H9 (cell line): ENCODE data around the gene CAMTA1. TPM values are rescaled to one million over a fixed set of nuclear protein-coding genes. Genes with fewer than 3 reads are reported as not detected.

Source experiments
- DNase-seq: peaks from one replicate; pipeline ENCODE4 v3.0.0-alpha.2; 2017
- H2AFZ ChIP-seq: one replicate; pipeline ENCODE4 v1.6.1; 2013; ENCODE audit warnings: mild to moderate bottlenecking, low read length, control low read depth, moderate library complexity
- H2AK5ac ChIP-seq: 2 replicates; pipeline ENCODE4 v1.6.1; 2013; ENCODE audit warnings: low read length, control low read depth, mixed read lengths; ENCODE audit not compliant: insufficient read length
- H2BK120ac ChIP-seq: one replicate; pipeline ENCODE4 v1.6.1; 2013; ENCODE audit warnings: low read depth, mild to moderate bottlenecking, low read length, control low read depth, inconsistent platforms; ENCODE audit not compliant: poor library complexity, severe bottlenecking
- H2BK12ac ChIP-seq: 2 replicates; pipeline ENCODE4 v1.6.1; 2013; ENCODE audit warnings: low read length, control low read depth, mixed read lengths, low read depth; ENCODE audit not compliant: insufficient read length
- H2BK15ac ChIP-seq: 2 replicates; pipeline ENCODE4 v1.6.1; 2013; ENCODE audit warnings: low read depth, low read length, control low read depth
- H2BK20ac ChIP-seq: one replicate; pipeline ENCODE4 v1.6.1; 2013; ENCODE audit warnings: low read depth, mild to moderate bottlenecking, low read length, control low read depth, inconsistent platforms; ENCODE audit not compliant: poor library complexity, severe bottlenecking
- H2BK5ac ChIP-seq: 2 replicates; pipeline ENCODE4 v1.6.1; 2013; ENCODE audit warnings: low read length, control low read depth, mixed read lengths; ENCODE audit not compliant: insufficient read length
- H3K14ac ChIP-seq: 2 replicates; pipeline ENCODE4 v1.6.1; 2013; ENCODE audit warnings: low read length, control low read depth; ENCODE audit not compliant: insufficient read depth
- H3K18ac ChIP-seq: 2 replicates; pipeline ENCODE4 v1.6.1; 2013; ENCODE audit warnings: low read depth, mild to moderate bottlenecking, mixed read lengths, low read length, control low read depth; ENCODE audit not compliant: insufficient read length
- H3K23ac ChIP-seq: 2 replicates; pipeline ENCODE4 v1.6.1; 2013; ENCODE audit warnings: low read length, control low read depth, mixed read lengths, low read depth; ENCODE audit not compliant: insufficient read length
- H3K23me2 ChIP-seq: 2 replicates; pipeline ENCODE4 v1.6.1; 2013; ENCODE audit warnings: low read depth, mild to moderate bottlenecking, mixed read lengths, low read length, control low read depth; ENCODE audit not compliant: insufficient read length, poor library complexity, severe bottlenecking
- H3K27ac ChIP-seq: 2 replicates; pipeline ENCODE4 v1.5.1; 2013; ENCODE audit warnings: low read length, control low read depth, mixed read lengths, low read depth; ENCODE audit not compliant: insufficient read length
- H3K27me3 ChIP-seq: 2 replicates; pipeline ENCODE4 v1.6.1; 2013; ENCODE audit warnings: low read length, control low read depth, inconsistent platforms; ENCODE audit not compliant: insufficient read depth
- H3K4ac ChIP-seq: 2 replicates; pipeline ENCODE4 v1.6.1; 2013; ENCODE audit warnings: low read depth, mild to moderate bottlenecking, control low read depth, inconsistent platforms, low read length, moderate library complexity
- H3K4me1 ChIP-seq: 2 replicates; pipeline ENCODE4 v1.6.1; 2013; ENCODE audit warnings: low read length, control low read depth, inconsistent platforms; ENCODE audit not compliant: insufficient read depth
- H3K4me2 ChIP-seq: 2 replicates; pipeline ENCODE4 v1.6.1; 2013; ENCODE audit warnings: low read length, control low read depth, mixed read lengths; ENCODE audit not compliant: insufficient read length, insufficient read depth
- H3K56ac ChIP-seq: 2 replicates; pipeline ENCODE4 v1.6.1; 2013; ENCODE audit warnings: low read depth, mild to moderate bottlenecking, mixed read lengths, low read length, control low read depth; ENCODE audit not compliant: insufficient read length
- H3K79me1 ChIP-seq: 2 replicates; pipeline ENCODE4 v1.6.1; 2013; ENCODE audit warnings: low read depth, mild to moderate bottlenecking, moderate library complexity, low read length, control low read depth, inconsistent platforms; ENCODE audit not compliant: insufficient read depth, poor library complexity, severe bottlenecking
- H3K79me2 ChIP-seq: 2 replicates; pipeline ENCODE4 v1.6.1; 2013; ENCODE audit warnings: low read length, control low read depth, inconsistent platforms; ENCODE audit not compliant: insufficient read depth
- H3K9ac ChIP-seq: 2 replicates; pipeline ENCODE4 v1.6.1; 2013; ENCODE audit warnings: low read length, control low read depth, mixed read lengths; ENCODE audit not compliant: insufficient read length; ENCODE audit errors: extremely low read depth
- H3K9me3 ChIP-seq: one replicate; pipeline ENCODE4 v1.6.1; 2013; ENCODE audit warnings: low read depth, low read length, inconsistent platforms; ENCODE audit not compliant: control insufficient read depth
- H3T11ph ChIP-seq: one replicate; pipeline ENCODE4 v1.6.1; 2013; ENCODE audit warnings: mild to moderate bottlenecking, low read length, control low read depth, inconsistent platforms
- H4K20me1 ChIP-seq: one replicate; pipeline ENCODE4 v1.6.1; 2013; ENCODE audit not compliant: control insufficient read depth, insufficient read length, insufficient read depth
- H4K5ac ChIP-seq: 2 replicates; pipeline ENCODE4 v1.6.1; 2013; ENCODE audit warnings: low read depth, mild to moderate bottlenecking, mixed read lengths, low read length, control low read depth; ENCODE audit not compliant: insufficient read length
- H4K8ac ChIP-seq: replicated peaks from 2 replicates; pipeline ENCODE4 v1.6.1; 2013; ENCODE audit warnings: low read length, control low read depth, mixed read lengths, low read depth; ENCODE audit not compliant: insufficient read length
- H4K91ac ChIP-seq: 2 replicates; pipeline ENCODE4 v1.6.1; 2013; ENCODE audit warnings: low read depth, mild to moderate bottlenecking, moderate library complexity, mixed read lengths, low read length, control low read depth; ENCODE audit not compliant: insufficient read length
- H3K27ac Mint-ChIP-seq, 3 experiments: 2 replicates in 2 of 3; 3 replicates in 1 of 3; pipeline ENCODE4 v1.8.0; 2020 to 2021; ENCODE audit warnings: mixed read lengths in 3 of 3, mild to moderate bottlenecking in 1 of 3, moderate library complexity in 1 of 3
- H3K27me3 Mint-ChIP-seq: 2 replicates; pipeline ENCODE4 v1.8.0; 2021; ENCODE audit warnings: low read depth, mild to moderate bottlenecking, moderate library complexity, mixed read lengths
- H3K36me3 Mint-ChIP-seq, 3 experiments: 2 replicates in 2 of 3; 3 replicates in 1 of 3; pipeline ENCODE4 v1.8.0; 2020 to 2021; ENCODE audit warnings: low read depth in 3 of 3, mixed read lengths in 3 of 3; ENCODE audit not compliant: insufficient read depth in 1 of 3
- H3K4me1 Mint-ChIP-seq, 2 experiments: 2 replicates each; pipeline ENCODE4 v1.8.0; 2020; ENCODE audit warnings: mixed read lengths in 2 of 2
- H3K4me3 Mint-ChIP-seq, 2 experiments: 2 replicates in 1 of 2; 3 replicates in 1 of 2; pipeline ENCODE4 v1.8.0; 2020 to 2021; ENCODE audit warnings: mild to moderate bottlenecking in 2 of 2, mixed read lengths in 2 of 2, moderate library complexity in 1 of 2
- H3K9me3 Mint-ChIP-seq, 2 experiments: 2 replicates in 1 of 2; 3 replicates in 1 of 2; pipeline ENCODE4 v1.8.0; 2020; ENCODE audit warnings: mild to moderate bottlenecking in 2 of 2, mixed read lengths in 2 of 2, moderate library complexity in 1 of 2
- CTCF ChIP-seq: fragments of 200-600 bp; sonication (generic); conservative IDR thresholded peaks from 3 replicates; pipeline ENCODE4 v1.8.0; 2021; ENCODE audit warnings: antibody characterized with exemption, mild to moderate bottlenecking
- WGBS: extraction: QIAGEN DNeasy Blood & Tissue Kit; methylation state at CpG from one replicate; pipeline ENCODE4 v1.1.7; 2013; ENCODE audit warnings: missing lambda C conversion rate, low lambda C conversion rate, mixed read lengths; ENCODE audit not compliant: insufficient read length; ENCODE audit errors: extremely low coverage; 5-methylcytosine and 5-hydroxymethylcytosine counted together
- total RNA-seq: library from RNA; stranded (reverse); gene quantifications from 2 replicates; pipeline ENCODE4 v1.2.1, GENCODE V29; 2021

CAMTA1 gene
- total RNA-seq, 1 experiment from 2014 or later: 115 TPM

DNA sequence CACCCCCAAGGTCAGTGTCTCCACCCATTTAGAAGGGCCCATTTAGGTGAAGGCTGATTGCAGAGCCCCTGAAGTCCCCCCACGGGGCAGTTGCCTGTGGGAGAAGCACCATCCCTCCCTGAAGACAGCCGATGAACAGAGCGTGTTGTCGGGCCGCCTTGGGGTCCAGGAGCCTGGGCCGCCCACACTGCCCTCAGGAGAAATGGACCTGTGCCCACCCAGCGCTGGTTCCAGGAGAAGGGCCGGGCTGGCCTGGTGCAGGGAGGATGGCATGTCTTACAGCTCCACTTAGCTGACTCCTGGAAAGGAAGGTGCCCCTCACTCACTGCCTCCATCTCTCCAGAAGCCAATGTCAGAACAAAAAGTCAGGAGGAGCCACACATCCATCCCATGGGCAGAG is 733.2 kb downstream of the CAMTA1 start:
- Histone ChIP-seq H3K56ac (no peak overlapping the region), H3K23ac (no peak overlapping the region), H2AFZ (no peak overlapping the region), H3K18ac (no peak overlapping the region), H2BK5ac (no peak overlapping the region), H2BK15ac (no peak overlapping the region), H3K27ac (no peak overlapping the region), H2AK5ac (no peak overlapping the region), H3K9ac (no peak overlapping the region), H3T11ph (no peak overlapping the region), H3K27me3 (no peaks in the 10 kb centered on the region), H3K9me3 (no peaks in the 10 kb centered on the region), H3K4me2 (no peak overlapping the region), H4K20me1 (no peaks in the 10 kb centered on the region), H4K91ac (no peak overlapping the region), H4K5ac (no peak overlapping the region), H3K79me2 (no peaks in the 10 kb centered on the region), H3K23me2 (no peaks in the 10 kb centered on the region), H3K14ac (no peak overlapping the region), H2BK20ac (no peak overlapping the region), H4K8ac (no peak overlapping the region), H2BK12ac (no peak overlapping the region), H3K4me1 (no peaks in the 10 kb centered on the region), H2BK120ac (no peak overlapping the region), H3K79me1 (no peaks in the 10 kb centered on the region), H3K4ac (no peak overlapping the region)
- DNase-seq: no peak
- H3K27me3 Mint-ChIP-seq: no peaks in the 10 kb centered on the region; the same call in 1 of the 2 replicates
- no peaks in the 10 kb centered on the region; a peak in 3 of 7 replicates for H3K36me3 Mint-ChIP-seq
- TF ChIP-seq CTCF: no peak
- H3K9me3 Mint-ChIP-seq: peaks cover 3% of the 10 kb centered on the region in 2 experiments; a peak in 2 of 5 replicates
- H3K4me3 Mint-ChIP-seq: no peak overlapping the region
- WGBS: no CpG with 5 or more reads among the region's 8 CpGs
- H3K4me1 Mint-ChIP-seq: peaks cover 2 to 9% of the 10 kb centered on the region in 2 experiments; a peak in 3 of 4 replicates
- no peak overlapping the region for H3K27ac Mint-ChIP-seq
